DMS79 treated with DMSO at 0.1 percent for 48 hours (cell line): ENCODE measurements around the gene FBN3.
"Not testable (repeated sequence)": the region's sequence is repeated elsewhere in the genome, so short reads cannot be mapped to it uniquely, and the experiment has no call there.

ENCODE experiments used
- DNase-seq: peaks from one replicate; lab custom pipeline; 2025; lab: John Stamatoyannopoulos, UW

FBN3 gene

GRCh38 chr19:8117991-8118390 is 31.4 kb downstream of the FBN3 start:
- no peak for DNase-seq

GRCh38 chr19:8116437-8117293 is 32.7 kb downstream of the FBN3 start:
- DNase-seq: no peak

GRCh38 chr19:8115805-8116396 is 33.5 kb downstream of the FBN3 start:
- DNase-seq: no peak

- no peak for DNase-seq
Observed at GRCh38 chr19:8113017-8113416, 36.4 kb downstream of the FBN3 start.

- DNase-seq: no peak
Observed at GRCh38 chr19:8111376-8111775, 38.0 kb downstream of the FBN3 start.

- DNase-seq: no peak
Observed at GRCh38 chr19:8110931-8111330, 38.5 kb downstream of the FBN3 start.

- no peak for DNase-seq
Observed at GRCh38 chr19:8109890-8110662, 39.3 kb downstream of the FBN3 start.

GRCh38 chr19:8109455-8109854 is 39.9 kb downstream of the FBN3 start:
- DNase-seq: no peak

- DNase-seq: no peak
Observed at GRCh38 chr19:8108560-8109445, 40.6 kb downstream of the FBN3 start.

GRCh38 chr19:8107301-8107903 is 42.0 kb downstream of the FBN3 start:
- DNase-seq: no peak

GRCh38 chr19:8105471-8105870 is 43.9 kb downstream of the FBN3 start:
- no peak for DNase-seq

GRCh38 chr19:8101910-8102309 is 47.5 kb downstream of the FBN3 start:
- not testable (repeated sequence) for DNase-seq

- DNase-seq: no peak
Observed at GRCh38 chr19:8101311-8101710, 48.1 kb downstream of the FBN3 start.

GRCh38 chr19:8097681-8098567 is 51.5 kb downstream of the FBN3 start:
- no peak for DNase-seq

GRCh38 chr19:8097198-8097597 is 52.2 kb downstream of the FBN3 start:
- no peak for DNase-seq

- no peak for DNase-seq
Observed at GRCh38 chr19:8096071-8096470, 53.3 kb downstream of the FBN3 start.

- DNase-seq: no peak
Observed at GRCh38 chr19:8095354-8095886, 54.0 kb downstream of the FBN3 start.

- no peak for DNase-seq
Observed at GRCh38 chr19:8094336-8094735, 55.1 kb downstream of the FBN3 start.

GRCh38 chr19:8093740-8094139 is 55.7 kb downstream of the FBN3 start:
- no peak for DNase-seq

GRCh38 chr19:8090950-8091349 is 58.4 kb downstream of the FBN3 start:
- no peak for DNase-seq
